Smooth muscle cell of the brain vasculature (primary cell): Measurements from ENCODE around the gene RET.
"Not testable (repeated sequence)": the region's sequence is repeated elsewhere in the genome, so short reads cannot be mapped to it uniquely, and the experiment has no call there.

Experiments used
- DNase-seq: peaks from one replicate; pipeline ENCODE4 v3.0.0-alpha.2; 2012; ENCODE audit warnings: low read depth, low spot score

Gene RET

DNA sequence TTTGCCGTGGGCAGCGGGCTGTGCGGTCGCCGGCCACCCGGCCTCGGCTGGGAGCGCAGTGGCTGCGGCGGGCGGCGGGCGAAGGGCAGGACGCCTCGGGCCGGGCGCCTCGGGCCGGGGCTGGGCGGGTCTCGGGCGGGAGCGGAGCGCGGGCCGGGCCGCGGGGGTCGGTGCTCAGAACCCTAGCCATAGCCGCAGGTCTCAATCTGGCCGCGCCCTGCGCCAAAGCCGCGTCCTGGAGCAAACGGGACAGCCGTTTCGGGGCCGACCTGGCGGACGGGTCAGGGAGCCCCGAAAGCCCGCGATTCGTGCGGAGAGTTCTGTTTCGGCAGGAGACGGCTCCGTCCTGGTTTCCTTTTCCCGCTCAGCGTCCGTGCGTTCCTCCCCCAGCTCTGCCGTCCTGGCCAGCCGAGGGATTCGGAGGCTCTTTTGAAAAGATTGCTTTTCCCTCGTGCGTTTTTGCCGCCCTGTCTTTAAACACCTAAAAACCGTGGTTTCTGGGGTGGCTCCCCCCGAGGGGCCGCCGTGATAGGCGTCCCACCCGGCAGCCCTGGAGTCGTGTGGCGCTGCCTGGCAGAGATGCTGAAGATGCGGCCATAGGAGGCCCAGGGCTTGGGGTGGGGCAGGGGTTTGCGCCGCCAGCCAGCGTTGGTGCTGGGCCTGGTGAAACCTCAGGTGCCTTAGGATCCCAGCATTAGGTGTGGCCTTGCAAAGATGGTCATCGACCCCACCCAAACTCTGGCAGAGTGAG lies 727 bp downstream of the RET start:
- no peak for DNase-seq

GRCh38 chr10:43078175-43078985 lies 1.5 kb downstream of the RET start:
- no peak for DNase-seq

- DNase-seq: no peak
These were observed 2.1 kb downstream of the RET start for GRCh38 chr10:43078986-43079273.

- DNase-seq: no peak
These were observed 3.0 kb downstream of the RET start for GRCh38 chr10:43079856-43080255.

DNA sequence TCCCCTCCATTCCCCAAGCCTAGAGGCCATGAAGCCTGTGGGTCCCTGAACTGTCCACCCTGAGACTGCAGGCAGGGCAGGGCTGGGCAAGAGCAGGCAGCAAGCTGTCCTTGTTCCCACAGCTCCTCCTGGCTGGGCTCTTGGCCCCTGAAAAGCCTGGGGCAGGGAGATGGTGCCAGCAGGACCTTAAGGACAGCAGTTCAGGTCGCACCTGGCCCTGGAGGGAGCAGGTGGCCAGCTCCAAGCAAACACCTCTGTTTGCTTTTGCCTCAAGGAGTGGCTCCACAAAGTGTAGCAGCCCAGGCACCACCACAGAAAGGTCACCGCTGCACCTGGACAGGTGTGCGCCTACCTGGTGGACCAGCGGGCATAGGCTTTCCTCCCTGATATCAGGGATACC lies 5.2 kb downstream of the RET start:
- DNase-seq: no peak

GRCh38 chr10:43082746-43083145 lies 5.9 kb downstream of the RET start:
- DNase-seq: no peak

DNA sequence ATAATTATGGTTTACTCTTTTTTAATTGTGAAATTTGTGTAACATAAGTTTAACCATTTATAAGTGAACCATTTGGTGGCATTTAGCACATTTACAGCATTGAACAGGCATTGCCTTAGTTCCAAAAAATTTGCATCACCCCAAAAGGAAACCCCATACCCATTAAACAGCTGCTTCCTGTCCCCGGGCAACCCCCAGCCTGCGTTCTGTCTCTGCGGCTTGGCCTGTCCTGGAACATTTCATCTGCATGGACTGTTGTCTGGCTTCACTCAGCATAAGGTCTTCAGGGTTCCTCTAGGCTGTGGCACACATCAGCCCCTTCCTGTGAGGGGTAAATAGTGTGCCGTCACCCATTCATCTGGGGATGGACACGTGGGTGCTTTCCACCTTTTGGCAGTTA lies 6.9 kb downstream of the RET start:
- no peak for DNase-seq

- no peak for DNase-seq
These were observed 7.9 kb downstream of the RET start for GRCh38 chr10:43084812-43085211.

DNA sequence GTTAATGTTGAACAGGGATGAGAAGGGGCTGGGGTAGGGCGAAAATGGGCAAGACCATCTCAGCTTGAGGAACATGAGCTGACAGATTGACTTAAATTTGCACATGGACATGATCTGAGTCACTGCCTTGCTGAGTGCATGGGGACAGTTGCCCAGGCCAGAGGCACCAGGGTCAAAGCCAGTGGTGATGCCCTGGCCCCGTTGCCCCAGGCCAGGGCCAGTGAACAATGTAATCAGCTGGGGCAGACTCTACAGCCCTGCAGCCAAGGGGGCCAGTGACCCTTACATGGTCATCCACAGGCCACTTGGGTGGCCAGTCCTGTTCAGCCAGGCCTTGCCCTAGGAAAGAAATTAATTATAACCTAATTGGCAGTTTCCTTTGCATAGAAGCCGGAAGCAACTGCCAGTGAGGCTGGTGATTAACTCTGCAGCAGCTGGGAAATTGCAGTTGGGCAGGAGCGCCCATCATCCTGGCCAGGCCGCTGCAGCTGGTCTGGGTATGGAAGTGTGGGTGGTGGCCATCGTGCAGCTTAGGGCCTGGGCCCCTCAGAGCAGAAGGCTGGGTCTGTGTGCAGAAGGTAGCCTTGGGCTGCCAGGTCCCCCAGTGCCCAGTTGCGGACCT lies 9.6 kb downstream of the RET start:
- no peak for DNase-seq

GRCh38 chr10:43089519-43089918 lies 12.7 kb downstream of the RET start:
- no peak for DNase-seq

- DNase-seq: no peak
These were observed 13.3 kb downstream of the RET start for GRCh38 chr10:43090188-43090587.

GRCh38 chr10:43090664-43091063 lies 13.8 kb downstream of the RET start:
- DNase-seq: no peak

- DNase-seq: no peak
These were observed 15.0 kb downstream of the RET start for GRCh38 chr10:43091846-43092245.

DNA sequence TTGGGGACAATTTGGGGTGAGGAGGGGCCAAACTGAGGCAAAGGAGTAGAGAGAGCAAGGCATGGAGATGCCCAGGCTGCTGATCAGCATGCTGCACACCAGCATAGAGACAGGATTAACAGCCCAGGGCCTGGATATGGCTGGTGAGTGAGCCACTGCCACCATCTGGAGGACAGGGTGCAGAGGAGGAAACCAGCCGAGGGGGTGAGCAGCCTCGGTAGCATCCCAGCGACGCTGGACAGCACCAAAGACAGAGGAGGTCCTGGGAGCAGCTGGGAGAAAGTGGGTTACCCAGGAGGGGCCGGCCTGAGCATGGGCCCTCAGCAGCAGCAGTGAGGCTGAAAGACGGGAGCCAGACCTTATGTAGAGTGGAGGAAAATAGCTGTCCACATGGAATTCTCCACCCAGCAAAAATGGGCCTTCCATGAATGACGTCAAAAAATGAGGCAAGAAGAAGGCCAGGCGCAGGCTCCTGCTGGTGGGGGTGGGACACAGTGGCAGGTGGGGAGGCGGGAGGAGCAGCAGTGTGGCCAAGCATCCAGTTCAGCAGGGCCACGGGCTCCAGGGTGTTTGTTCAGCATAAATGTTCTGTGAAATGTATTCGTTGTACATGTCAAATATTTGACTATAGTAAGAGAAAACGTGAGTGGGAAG lies 16.7 kb downstream of the RET start:
- no peak for DNase-seq

DNA sequence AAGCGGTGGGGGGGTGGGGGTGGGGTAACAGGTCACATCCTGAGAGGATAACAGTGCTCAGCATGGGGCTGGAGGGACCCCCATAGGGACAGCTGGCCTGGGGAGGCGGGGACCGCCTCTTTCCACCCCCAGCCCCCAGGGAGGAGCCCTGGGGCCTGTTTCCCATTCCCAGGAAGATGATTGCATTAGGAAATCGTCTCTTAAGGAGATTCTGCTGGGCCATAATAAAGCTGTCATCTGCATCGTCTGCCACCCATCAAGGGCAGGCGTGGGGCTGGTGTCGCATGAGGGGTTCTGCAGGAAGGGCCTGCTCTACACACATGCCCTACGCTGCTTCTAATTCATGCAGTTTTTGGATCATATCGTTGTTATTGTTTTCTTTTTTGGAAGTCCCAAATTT lies 17.2 kb downstream of the RET start:
- DNase-seq: no peak

DNA sequence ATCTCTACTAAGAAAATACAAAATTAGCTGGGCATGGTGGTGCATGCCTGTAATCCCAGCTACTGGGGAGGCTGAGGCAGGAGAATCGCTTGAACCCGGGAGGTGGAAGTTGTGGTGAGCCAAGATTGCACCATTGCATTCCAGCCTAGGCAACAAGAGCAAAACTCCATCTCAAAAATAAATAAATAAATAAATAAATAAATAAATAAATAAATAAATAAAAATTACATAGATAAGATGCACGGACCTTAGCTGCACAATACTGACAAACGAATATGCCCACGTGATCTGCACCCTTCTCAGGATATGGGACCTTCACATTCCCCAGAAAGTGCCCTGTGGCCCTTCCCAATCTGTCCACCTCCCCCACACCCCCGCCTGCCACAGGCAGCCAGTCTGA lies 22.5 kb downstream of the RET start:
- not testable (repeated sequence) for DNase-seq

DNA sequence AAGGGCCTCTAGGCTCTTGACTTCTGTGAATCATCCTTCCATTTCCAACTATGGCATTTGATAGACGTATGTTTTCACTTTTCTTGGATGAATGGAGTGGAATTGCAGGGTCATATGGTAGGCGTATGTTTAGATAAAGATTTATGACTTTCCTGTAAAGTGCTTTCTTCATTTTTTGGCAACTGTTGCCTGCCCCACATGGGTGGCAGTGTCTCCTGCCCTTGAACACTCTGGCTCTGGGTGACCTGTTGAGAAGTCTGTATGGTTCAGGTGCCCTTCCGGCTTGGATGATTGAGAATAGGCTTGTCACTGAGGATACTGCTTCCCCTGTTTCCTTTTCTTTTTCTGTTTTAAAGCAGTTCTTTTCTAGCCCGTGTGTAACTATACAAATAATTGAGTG lies 23.1 kb downstream of the RET start:
- DNase-seq: no peak

- DNase-seq: no peak
These were observed 23.5 kb downstream of the RET start for GRCh38 chr10:43100366-43100765.

GRCh38 chr10:43102063-43102828 lies 25.4 kb downstream of the RET start:
- DNase-seq: no peak

GRCh38 chr10:43105102-43105955 lies 28.5 kb downstream of the RET start:
- peak; percentile 37 for DNase-seq

DNA sequence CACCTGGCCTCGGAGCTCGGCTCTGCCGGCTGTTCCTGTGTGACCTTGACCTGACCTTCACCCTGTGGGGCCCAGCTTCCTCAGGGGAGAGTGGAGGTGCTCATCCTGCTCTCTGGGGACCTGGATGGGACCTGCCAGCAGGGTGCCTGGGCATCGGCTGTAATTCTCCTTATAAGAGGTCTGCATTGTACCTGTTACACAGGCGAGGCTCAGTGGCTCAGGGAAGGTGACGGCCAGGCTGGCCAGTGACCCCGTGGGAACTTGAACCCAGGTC lies 29.0 kb downstream of the RET start:
- no peak for DNase-seq
